ENCODE data around the gene MTMR3. TPM values are rescaled to one million over a fixed set of nuclear protein-coding genes. Genes with fewer than 3 reads are reported as not detected.
A peak's percentile ranks its signal among the peaks of the same experiment; 100 is the strongest.

MTMR3 gene
- total RNA-seq, 2 experiments from 2014 or later = 22.7 to 25.3 TPM

DNA sequence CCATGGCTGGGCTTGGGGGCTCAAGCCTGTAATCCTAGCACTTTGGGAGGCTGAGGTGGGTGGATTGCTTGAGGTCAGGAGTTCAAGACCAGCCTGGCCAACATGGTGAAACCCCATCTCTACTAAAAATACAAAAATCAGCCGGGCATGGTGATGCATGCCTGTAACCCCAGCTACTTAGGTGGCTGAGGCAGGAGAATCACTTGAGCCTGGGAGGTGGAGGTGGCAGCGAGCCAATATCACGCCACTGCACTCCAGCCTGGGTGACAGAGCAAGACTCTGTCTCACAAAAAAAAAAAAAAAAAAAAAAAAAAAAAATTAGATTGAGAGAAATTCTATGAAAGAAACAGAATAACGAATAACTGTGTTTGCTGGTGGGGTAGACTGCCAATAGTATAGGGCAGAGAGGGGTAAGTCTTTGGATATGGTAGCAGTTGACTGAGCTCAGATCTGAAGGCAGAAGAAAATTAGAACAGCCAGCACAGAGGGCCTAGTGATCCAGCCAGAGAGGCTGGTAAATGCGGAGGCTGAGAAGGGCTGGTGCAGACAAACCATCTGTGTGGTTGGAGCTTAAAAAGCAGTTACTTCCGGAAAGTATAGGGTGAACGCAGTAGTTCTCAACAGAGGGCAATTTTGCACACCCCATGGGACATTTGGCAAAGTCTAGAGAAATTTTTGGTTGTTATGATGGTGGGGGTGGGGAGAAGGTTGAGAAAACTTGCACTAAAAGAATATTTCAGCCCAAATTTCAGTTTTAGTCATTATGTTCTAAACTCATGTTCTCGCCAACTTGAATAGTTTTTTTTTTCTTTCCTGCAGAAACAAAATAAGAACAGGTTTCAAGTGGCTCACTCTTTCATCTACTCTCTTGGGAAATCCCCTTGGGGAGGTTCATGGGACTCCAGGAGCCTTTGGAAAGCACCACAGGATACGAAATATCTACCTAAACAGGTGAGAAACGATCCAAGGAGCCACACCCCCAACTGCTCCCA lies 195.6 kb downstream of the MTMR3 start:
- Mint-ChIP-seq H3K4me1 (ENCODE audit: low read depth) (peaks cover 17% of the 10 kb centered on the region), H3K27me3 (no peaks in the 10 kb centered on the region), H3K4me3 (peak overlapping the region; percentile 25), H3K9me3 (no peaks in the 10 kb centered on the region), H3K27ac (peak overlapping the region; percentile 82), H3K36me3 (no peaks in the 10 kb centered on the region)
- intact Hi-C loops (cut with micrococcal nuclease) = loop anchor here (5.0 kb wide), 1 partner anchor 311 kb away; the partner anchor contains the start of genes UQCR10 and ZMAT5
- POLR2A ChIA-PET = no interaction called here
- DNase-seq = peak; percentile 65
- CTCF ChIA-PET = interaction anchor here (0.6 to 2.1 kb wide), 7 partner anchors 10 to 443 kb away, joined by 3 to 9 read pairs (median 3); no protein-coding TSS in a partner anchor

DNA sequence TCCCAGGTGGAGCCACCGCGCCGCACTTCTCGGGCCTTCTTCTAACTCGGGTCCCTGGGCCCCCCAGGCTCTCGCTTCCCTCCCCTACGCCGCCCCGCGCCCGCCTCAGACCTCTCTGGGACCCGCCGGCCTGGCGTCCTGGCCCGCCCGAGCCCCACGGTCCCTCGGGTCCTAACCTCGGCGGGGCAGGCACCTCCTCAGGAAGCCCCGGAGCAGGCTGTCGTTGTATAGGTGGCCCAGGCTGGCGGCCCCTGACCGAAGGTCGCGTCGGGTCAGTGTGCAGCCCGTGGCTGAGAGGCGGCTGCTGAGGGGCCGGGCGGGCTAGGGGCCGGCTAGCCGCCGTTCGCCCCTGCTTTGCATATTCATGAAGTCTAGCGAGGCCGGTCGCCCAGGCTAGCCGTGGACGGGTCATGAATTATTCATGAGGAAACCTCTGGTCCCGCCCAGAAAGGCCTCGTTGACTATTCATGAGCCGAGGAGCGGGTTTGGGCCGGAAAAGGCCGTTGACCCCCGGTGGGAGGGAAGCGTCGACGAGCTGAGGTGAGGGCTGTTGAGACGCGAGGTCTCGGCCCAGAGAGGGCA lies 197.1 kb downstream of the MTMR3 start, which contains the start of gene HORMAD2:
Gene HORMAD2, plus strand, starts transcription at position 513 of the 582 bp plus-strand sequence. CDS start 13,489 bp downstream, outside the sequence.
- POLR2A ChIA-PET = interaction anchor here (0.6 kb wide), 1 partner anchor 444 kb away, joined by 3 read pairs; no protein-coding TSS in a partner anchor
- intact Hi-C loops (cut with micrococcal nuclease) = loop anchor here (5.0 kb wide), 1 partner anchor 313 kb away; the partner anchor contains the start of genes UQCR10 and ZMAT5

More for the DNA sequence above, 197.1 kb downstream of the MTMR3 start, which contains the start of gene HORMAD2:
- no peak for DNase-seq
- no peak within 1 kb of the TSS for H3K4me3 Mint-ChIP-seq
- H3K27ac Mint-ChIP-seq = no peak within 1 kb of the TSS
- H3K36me3 Mint-ChIP-seq = no peaks in the 10 kb centered on the region
- H3K4me1 Mint-ChIP-seq (ENCODE audit: low read depth) = peaks cover 20% of the 10 kb centered on the region
- CTCF ChIA-PET = interaction anchor here (0.8 kb wide), 1 partner anchor 454 kb away, joined by 5 read pairs; no protein-coding TSS in a partner anchor
- no peaks in the 10 kb centered on the region for H3K27me3 Mint-ChIP-seq
- H3K9me3 Mint-ChIP-seq = peaks cover 7% of the 10 kb centered on the region

Small RNA genes lying within 50 kb of the gene (microRNA-seq; reads per million reads assigned to microRNA genes)
- not detected for gene MIR6818 (ENCODE audit: borderline microRNAs expressed, borderline number of aligned reads, borderline replicate concordance)

Other genes starting within 250 kb of the MTMR3 start
- gene CABP7, start 163.2 kb upstream of the MTMR3 start, total RNA-seq = under 1 TPM in 1 of 2 experiments, not detected in 1; 0.07 TPM
- 10 to 100 TPM; 18.1 to 20.6 TPM for gene ZMAT5, start 116.2 kb upstream of the MTMR3 start, total RNA-seq
- 10 to 100 TPM; 81.4 to 87.4 TPM for gene UQCR10, start 115.8 kb upstream of the MTMR3 start, total RNA-seq
- 10 to 100 TPM; 55.5 to 56.8 TPM for gene ASCC2, start 44.9 kb upstream of the MTMR3 start, total RNA-seq
- not detected for gene HORMAD2, start 197.3 kb downstream of the MTMR3 start, total RNA-seq

All from activated CD4-positive, alpha-beta memory T cell treated with anti-CD3 and anti-CD28 coated beads for 36 hours (primary cell).